GM12878 (cell line): ENCODE data around the gene SETBP1. TPM values are rescaled to one million over a fixed set of nuclear protein-coding genes. Genes with fewer than 3 reads are reported as not detected.

Source experiments
- ATAC-seq: fragments of 200-7000 bp; cut with Tn5 transposase; 3 replicates; pipeline ENCODE4 v1.9.1; 2020; ENCODE audit warnings: mild to moderate bottlenecking, moderate library complexity
- BruUV-seq: library from RNA; stranded (reverse); fragments of 400-500 nt; replicated peaks from 2 replicates; lab custom pipeline; 2021; lab: Mats Ljungman, UMichigan
- CTCF ChIA-PET: fragments of 300-600 bp; sonication (Branson Sonifier 250); formaldehyde crosslinking; extraction: SDS; loops from one replicate; lab custom pipeline; 2021; ENCODE audit warnings: inconsistent platforms; lab: Yijun Ruan, JAX
- POLR2A ChIA-PET: fragments of 350-600 bp; formaldehyde crosslinking; extraction: SDS; loops from one replicate; lab custom pipeline; 2021; ENCODE audit warnings: inconsistent platforms; lab: Charles Lee
- RAD21 ChIA-PET: fragments of 300-600 bp; sonication (Branson Sonifier 250); formaldehyde crosslinking; loops from one replicate; lab custom pipeline; 2023; ENCODE audit warnings: antibody characterized with exemption; ENCODE audit not compliant: unreplicated experiment; lab: Charles Lee
- SMC1A ChIA-PET: fragments of 300-600 bp; sonication (Branson Sonifier 250); formaldehyde crosslinking; loops from one replicate; lab custom pipeline; 2023; ENCODE audit not compliant: unreplicated experiment, uncharacterized antibody; lab: Charles Lee
- DNase-seq: peaks from one replicate; pipeline ENCODE4 v3.0.0-alpha.2; 2011; ENCODE audit warnings: low read depth, low spot score
- FAIRE-seq: peaks from 3 replicates; lab custom pipeline; 2011; peaks lifted over from hg19 to GRCh38; lab: Jason Lieb, UNC
- H2AFZ ChIP-seq: 2 replicates; pipeline ENCODE4 v1.6.0; 2011; ENCODE audit warnings: low read depth, low read length, control low read depth; ENCODE audit not compliant: control insufficient read depth
- H3K27ac ChIP-seq: 2 replicates; pipeline ENCODE4 v1.5.1; 2011; ENCODE audit warnings: control low read depth; ENCODE audit not compliant: control insufficient read depth, insufficient read depth
- H3K27me3 ChIP-seq, 2 experiments: replicated peaks in 1 of 2; 2 replicates each; pipeline versions ENCODE4 v1.6.0 to v1.6.1; 2011; ENCODE audit warnings: low read length in 1 of 2; ENCODE audit not compliant: control insufficient read depth in 2 of 2, insufficient read depth in 2 of 2
- H3K36me3 ChIP-seq, 2 experiments: 2 replicates each; pipeline ENCODE4 v1.5.1; 2011; ENCODE audit warnings: low read length in 1 of 2; ENCODE audit not compliant: control insufficient read depth in 2 of 2, insufficient read depth in 2 of 2
- H3K4me1 ChIP-seq: 2 replicates; pipeline ENCODE4 v1.6.1; 2011; ENCODE audit warnings: mild to moderate bottlenecking, low read length, moderate library complexity, mixed read lengths; ENCODE audit not compliant: control insufficient read depth, insufficient read depth
- H3K4me2 ChIP-seq: 2 replicates; pipeline ENCODE4 v1.6.0; 2011; ENCODE audit warnings: control low read depth; ENCODE audit not compliant: control insufficient read depth, insufficient read depth
- H3K4me3 ChIP-seq: fragments of 200-600 bp; sonication (generic); 2 replicates; pipeline ENCODE4 v1.5.1; 2016
- H3K79me2 ChIP-seq: 2 replicates; pipeline ENCODE4 v1.6.0; 2011; ENCODE audit warnings: low read length; ENCODE audit not compliant: control insufficient read depth, insufficient read depth
- H3K9ac ChIP-seq: 2 replicates; pipeline ENCODE4 v1.8.0; 2011; ENCODE audit warnings: low read length, control low read depth, mixed read lengths; ENCODE audit not compliant: control insufficient read depth, insufficient read depth
- H3K9me3 ChIP-seq: replicated peaks from 3 replicates; pipeline ENCODE4 v1.5.1; 2011; ENCODE audit warnings: mild to moderate bottlenecking, low read length; ENCODE audit not compliant: control insufficient read depth, insufficient read depth
- H4K20me1 ChIP-seq: 2 replicates; pipeline ENCODE4 v1.6.0; 2011; ENCODE audit not compliant: control insufficient read depth, insufficient read depth
- ATF7 ChIP-seq: fragments of 450-650 bp; IDR thresholded peaks from 2 replicates; pipeline ENCODE4 v1.6.1; 2016; ENCODE audit warnings: low read depth, mild to moderate bottlenecking
- CBX3 ChIP-seq: fragments of 200-600 bp; sonication (generic); IDR thresholded peaks from 2 replicates; pipeline ENCODE4 v1.6.1; 2016; ENCODE audit warnings: low read depth, borderline replicate concordance
- EED ChIP-seq: sonication (generic); IDR thresholded peaks from 2 replicates; pipeline ENCODE4 v1.6.1; 2016; ENCODE audit warnings: antibody characterized with exemption, low read depth
- FOS ChIP-seq: IDR thresholded peaks from 3 replicates; pipeline ENCODE4 v1.6.1; 2011; ENCODE audit warnings: borderline replicate concordance; ENCODE audit not compliant: insufficient read length; ENCODE audit errors: extremely low read depth
- MYB ChIP-seq: fragments of 150-350 bp; IDR thresholded peaks from 2 replicates; pipeline ENCODE4 v1.6.1; 2014; ENCODE audit warnings: mild to moderate bottlenecking, low read depth, low read length, borderline replicate concordance
- NFXL1 ChIP-seq: fragments of 450-650 bp; IDR thresholded peaks from 2 replicates; pipeline ENCODE4 v1.6.1; 2017; ENCODE audit warnings: antibody characterized with exemption, mild to moderate bottlenecking, borderline replicate concordance
- NFYB ChIP-seq: IDR thresholded peaks from 2 replicates; pipeline ENCODE4 v1.6.1; 2011; ENCODE audit warnings: low read depth, mild to moderate bottlenecking, low read length, improper control_type of control experiment, moderate library complexity; ENCODE audit not compliant: insufficient read depth
- NR2F1 ChIP-seq: fragments of 450-650 bp; conservative IDR thresholded peaks from 2 replicates; pipeline ENCODE4 v1.6.1; 2017; ENCODE audit warnings: mild to moderate bottlenecking
- PAX8 ChIP-seq: fragments of 450-650 bp; IDR thresholded peaks from 2 replicates; pipeline ENCODE4 v1.6.1; 2017; ENCODE audit warnings: mild to moderate bottlenecking, moderate library complexity
- RELA ChIP-seq: fragments of 450-650 bp; IDR thresholded peaks from 2 replicates; pipeline ENCODE4 v1.8.0; 2014; ENCODE audit warnings: borderline replicate concordance; ENCODE audit not compliant: partially characterized antibody
- ZNF274 ChIP-seq: IDR thresholded peaks from one replicate; pipeline ENCODE4 v1.8.0; 2011; ENCODE audit not compliant: insufficient read length, insufficient read depth
- WGBS: methylation state at CpG from one replicate; pipeline ENCODE4 v1.1.6; 2016; ENCODE audit warnings: low lambda C conversion rate; ENCODE audit not compliant: insufficient replicate concordance, insufficient coverage; ENCODE audit errors: missing lambda C conversion rate; 5-methylcytosine and 5-hydroxymethylcytosine counted together
- in situ Hi-C: fragments of 300-500 bp; cut with MboI; formaldehyde crosslinking; loops from 9 replicates; pipeline ENCODE4 v1.14.3; 2018; ENCODE audit warnings: mixed read lengths
- intact Hi-C: fragments of 100-400 bp; cut with micrococcal nuclease; formaldehyde crosslinking; loops from one replicate; pipeline ENCODE4 v1.14.2; 2022; ENCODE audit not compliant: unreplicated experiment
- polyA plus RNA-seq, 11 experiments: library from polyadenylated mRNA; depleted of rRNA in 4 of 11; unstranded in 6 of 11; stranded (reverse) in 5 of 11; fragments of >200 nt; fragmentation: Nextera tagmentation in 4 of 11; fragmentation: Illumina TruSeq in 1 of 11; extraction: Ambion mirVana in 4 of 11; extraction: Trizol in 1 of 11; gene quantifications; 1 replicate in 1 of 11; 2 replicates in 10 of 11; pipeline versions ENCODE4 v1.2.1 to v1.2.3, GENCODE V29; 2011 to 2016; ENCODE audit warnings: inconsistent platforms in 2 of 11, missing spikeins in 2 of 11, low read depth in 1 of 11
- total RNA-seq, 4 experiments: library from RNA; depleted of rRNA in 3 of 4; stranded (reverse); fragments of >200 nt in 3 of 4; fragmentation: Illumina TruSeq in 1 of 4; extraction: Trizol in 1 of 4; gene quantifications; 2 replicates each; pipeline versions ENCODE4 v1.2.1 to v1.2.3, GENCODE V29; 2013 to 2021
- TF ChIP-seq, protein P1 (sequence below): fragments of 450-650 bp; formaldehyde crosslinking; IDR thresholded peaks from 2 replicates; pipeline ENCODE4 v1.5.0; 2022; ENCODE audit warnings: mild to moderate bottlenecking, missing genetic modification characterization

Gene SETBP1
- total and polyA plus RNA-seq, 10 of the 15 experiments (the other 5 are each of a cell fraction or from before 2014, with no cell fraction given): 0.99 to 29.7 (median 8.3) TPM

DNA sequence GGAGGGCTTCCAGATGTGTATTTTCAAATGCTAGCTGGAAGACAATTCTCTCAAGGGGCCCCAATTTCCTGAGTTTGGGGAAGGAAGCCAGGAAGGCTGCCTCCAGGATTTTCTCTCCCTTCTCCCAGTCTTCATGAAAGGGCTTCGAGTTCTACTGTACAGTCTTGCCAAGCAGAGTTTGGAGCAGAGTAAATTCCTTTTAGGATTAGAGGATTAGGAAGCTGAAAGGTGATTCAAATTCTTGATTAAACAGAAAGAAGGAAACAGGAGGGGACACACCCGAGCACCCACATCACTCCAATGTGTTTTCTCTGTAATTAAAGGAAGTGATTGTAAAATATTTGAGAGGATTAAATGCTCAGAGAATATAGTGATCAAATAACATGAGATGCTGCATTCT lies 217.8 kb downstream of the SETBP1 start:
- H2AFZ ChIP-seq: no peak overlapping the region
- no peaks in the 10 kb centered on the region for H3K36me3 ChIP-seq
- no peaks in the 10 kb centered on the region for H3K4me1 ChIP-seq
- intact Hi-C loops: loop anchor here (5.0 kb wide), 1 partner anchor 484 kb away; no protein-coding TSS in a partner anchor
- no TSS peak for BruUV-seq
- DNase-seq (no peak), ATAC-seq (no peak)
- 23% methylated on average over 2 of the region's 2 CpGs for WGBS
- no peaks in the 10 kb centered on the region for H4K20me1 ChIP-seq
- H3K9me3 ChIP-seq: no peaks in the 10 kb centered on the region; the same call in 2 of the 3 replicates
- POLR2A ChIA-PET: interaction anchor here (1.8 kb wide), 1 partner anchor 13 kb away, joined by 5 read pairs; no protein-coding TSS in a partner anchor
- H3K4me3 ChIP-seq: no peak overlapping the region
- no peak overlapping the region for H3K4me2 ChIP-seq
- in situ Hi-C loops: loop anchor here (5.0 kb wide), 1 partner anchor 314 kb away; no protein-coding TSS in a partner anchor
- CTCF ChIA-PET: interaction anchor here (8.4 kb wide), 1 partner anchor 315 kb away, joined by 49 read pairs; no protein-coding TSS in a partner anchor
- TF ChIP-seq FOS: no peak
- no peak for TF ChIP-seq ZNF274
- TF ChIP-seq NFYB: no peak
- TF ChIP-seq, protein P1, sequence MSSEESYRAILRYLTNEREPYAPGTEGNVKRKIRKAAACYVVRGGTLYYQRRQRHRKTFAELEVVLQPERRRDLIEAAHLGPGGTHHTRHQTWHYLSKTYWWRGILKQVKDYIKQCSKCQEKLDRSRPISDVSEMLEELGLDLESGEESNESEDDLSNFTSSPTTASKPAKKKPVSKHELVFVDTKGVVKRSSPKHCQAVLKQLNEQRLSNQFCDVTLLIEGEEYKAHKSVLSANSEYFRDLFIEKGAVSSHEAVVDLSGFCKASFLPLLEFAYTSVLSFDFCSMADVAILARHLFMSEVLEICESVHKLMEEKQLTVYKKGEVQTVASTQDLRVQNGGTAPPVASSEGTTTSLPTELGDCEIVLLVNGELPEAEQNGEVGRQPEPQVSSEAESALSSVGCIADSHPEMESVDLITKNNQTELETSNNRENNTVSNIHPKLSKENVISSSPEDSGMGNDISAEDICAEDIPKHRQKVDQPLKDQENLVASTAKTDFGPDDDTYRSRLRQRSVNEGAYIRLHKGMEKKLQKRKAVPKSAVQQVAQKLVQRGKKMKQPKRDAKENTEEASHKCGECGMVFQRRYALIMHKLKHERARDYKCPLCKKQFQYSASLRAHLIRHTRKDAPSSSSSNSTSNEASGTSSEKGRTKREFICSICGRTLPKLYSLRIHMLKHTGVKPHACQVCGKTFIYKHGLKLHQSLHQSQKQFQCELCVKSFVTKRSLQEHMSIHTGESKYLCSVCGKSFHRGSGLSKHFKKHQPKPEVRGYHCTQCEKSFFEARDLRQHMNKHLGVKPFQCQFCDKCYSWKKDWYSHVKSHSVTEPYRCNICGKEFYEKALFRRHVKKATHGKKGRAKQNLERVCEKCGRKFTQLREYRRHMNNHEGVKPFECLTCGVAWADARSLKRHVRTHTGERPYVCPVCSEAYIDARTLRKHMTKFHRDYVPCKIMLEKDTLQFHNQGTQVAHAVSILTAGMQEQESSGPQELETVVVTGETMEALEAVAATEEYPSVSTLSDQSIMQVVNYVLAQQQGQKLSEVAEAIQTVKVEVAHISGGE (CRISPR knock-in tag): no peak
- no peak for TF ChIP-seq MYB
- TF ChIP-seq RELA: no peak
- no peak for TF ChIP-seq ATF7
- TF ChIP-seq CBX3: no peak
- TF ChIP-seq PAX8: no peak
- TF ChIP-seq EED: no peak
- no peak for TF ChIP-seq NFXL1
- TF ChIP-seq NR2F1: no peak
- TF ChIP-seq, all 136 proteins: peak for 0
- Histone ChIP-seq H3K79me2 (no peaks in the 10 kb centered on the region), H3K27ac (no peak overlapping the region), H3K9ac (no peak overlapping the region), H3K27me3 (no peaks in the 10 kb centered on the region)
- ChIA-PET SMC1A (interaction anchor here (7.6 kb wide), 1 partner anchor 13 kb away, joined by 57 read pairs; no protein-coding TSS in a partner anchor), RAD21 (interaction anchor here (1.4 kb wide), 1 partner anchor 138 kb away, joined by 3 read pairs; no protein-coding TSS in a partner anchor)
- FAIRE-seq: no peak
